Thyroid gland (tissue), 4 donors: ENCODE measurements around the gene RAP1GAP.

Experiments used
- CTCF ChIP-seq, 6 experiments: fragments of 200-600 bp in 3 of 6; fragments of 450-650 bp in 3 of 6; sonication (generic) in 3 of 6; IDR thresholded peaks; one replicate each; pipeline ENCODE4 v1.5.1; 2016 to 2019; ENCODE audit warnings: antibody characterized with exemption in 6 of 6, mild to moderate bottlenecking in 2 of 6, inconsistent platforms in 1 of 6, moderate library complexity in 1 of 6
- POLR2A ChIP-seq, 2 donors: fragments of 450-650 bp; IDR thresholded peaks; one replicate each; pipeline ENCODE4 v1.6.1; 2017; ENCODE audit warnings: antibody characterized with exemption in 2 of 2, mild to moderate bottlenecking in 2 of 2, moderate library complexity in 1 of 2

- no peak for TF ChIP-seq CTCF (IDR thresholded peaks at IDR 0.05)
- peak in 1 of 2 donors; percentile 59 for TF ChIP-seq POLR2A (IDR thresholded peaks at IDR 0.05)
Measured at GRCh38 chr1:21640653-21641052, 28.5 kb downstream of the RAP1GAP start.
